Measurements from ENCODE around the gene UNG.
"Not testable (repeated sequence)": the region's sequence is repeated elsewhere in the genome, so short reads cannot be mapped to it uniquely, and the experiment has no call there.

Gene UNG

DNA sequence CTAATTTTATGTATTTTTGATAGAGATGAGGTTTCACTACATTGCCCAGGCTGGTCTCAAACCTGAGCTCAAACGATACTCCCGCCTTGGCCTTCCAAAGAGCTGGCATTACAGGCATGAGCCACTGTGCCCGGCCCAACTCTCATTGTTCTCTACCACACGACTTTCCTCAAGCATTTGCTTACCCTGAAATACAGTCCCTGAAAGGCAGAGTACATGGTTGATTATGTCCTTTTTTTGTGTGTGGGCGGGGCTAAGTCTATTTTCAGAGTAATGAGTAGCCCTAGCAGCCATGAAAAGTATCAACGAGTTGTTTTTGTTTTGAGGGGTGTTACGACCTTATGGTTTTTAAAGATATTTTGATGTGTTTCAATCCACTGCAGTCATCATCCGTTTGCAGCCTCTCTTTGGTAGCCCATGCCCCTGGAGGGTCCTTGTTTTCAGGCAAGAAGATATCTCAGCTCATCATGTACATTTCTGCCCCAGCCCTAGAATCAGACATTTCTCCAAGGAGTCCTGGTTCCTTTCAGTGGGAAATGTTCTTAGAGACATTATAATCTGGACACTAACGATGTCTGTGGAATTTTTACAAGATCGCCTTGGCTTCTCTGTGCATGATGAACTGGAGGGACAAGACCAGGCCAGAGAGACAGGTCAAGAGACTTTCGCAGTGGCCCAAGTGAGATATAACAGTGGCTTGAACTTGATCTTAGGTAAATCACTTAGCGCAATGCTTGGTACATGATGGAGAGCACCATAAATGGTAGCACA, 27.7 kb downstream of the UNG start:
- no peak for DNase-seq

DNA sequence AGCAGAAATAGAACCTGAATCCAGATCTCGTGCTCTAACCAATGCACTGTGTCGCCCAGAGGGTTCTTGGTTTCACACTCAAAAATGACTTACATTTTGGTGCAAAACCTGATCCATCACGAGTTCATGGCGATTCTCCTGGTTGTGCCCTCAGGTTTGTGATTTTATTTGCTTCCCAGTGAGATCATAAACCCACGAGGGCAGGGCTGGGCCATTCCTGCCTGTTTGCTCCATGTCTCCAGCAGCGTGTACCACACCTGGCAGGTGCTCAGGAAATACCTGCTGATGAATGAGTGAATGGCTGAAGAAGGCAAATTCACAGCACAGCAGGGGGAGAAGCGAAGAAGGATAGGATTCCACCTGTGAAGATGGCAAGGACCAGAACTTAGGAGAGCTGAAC, 28.4 kb downstream of the UNG start:
- DNase-seq = no peak

DNA sequence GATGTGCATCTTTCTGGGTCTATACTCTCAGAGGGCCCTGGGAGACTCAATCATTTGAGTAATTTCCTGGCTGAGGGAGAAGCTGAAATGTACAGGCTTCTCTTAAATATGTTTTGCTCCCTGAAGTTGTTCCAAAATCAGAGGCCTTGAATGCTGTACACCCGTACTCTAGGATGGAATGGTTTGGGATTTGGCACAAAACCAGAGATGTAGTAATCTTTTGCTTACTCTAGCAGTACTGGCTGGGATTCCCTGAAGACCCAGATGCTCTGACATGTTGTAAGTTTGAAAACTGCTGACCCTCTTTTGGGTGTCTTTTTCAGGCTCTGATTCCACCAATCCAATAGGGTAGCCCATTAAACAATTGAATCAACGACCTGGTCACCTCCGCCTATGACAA, 29.4 kb downstream of the UNG start:
- DNase-seq = no peak

DNA sequence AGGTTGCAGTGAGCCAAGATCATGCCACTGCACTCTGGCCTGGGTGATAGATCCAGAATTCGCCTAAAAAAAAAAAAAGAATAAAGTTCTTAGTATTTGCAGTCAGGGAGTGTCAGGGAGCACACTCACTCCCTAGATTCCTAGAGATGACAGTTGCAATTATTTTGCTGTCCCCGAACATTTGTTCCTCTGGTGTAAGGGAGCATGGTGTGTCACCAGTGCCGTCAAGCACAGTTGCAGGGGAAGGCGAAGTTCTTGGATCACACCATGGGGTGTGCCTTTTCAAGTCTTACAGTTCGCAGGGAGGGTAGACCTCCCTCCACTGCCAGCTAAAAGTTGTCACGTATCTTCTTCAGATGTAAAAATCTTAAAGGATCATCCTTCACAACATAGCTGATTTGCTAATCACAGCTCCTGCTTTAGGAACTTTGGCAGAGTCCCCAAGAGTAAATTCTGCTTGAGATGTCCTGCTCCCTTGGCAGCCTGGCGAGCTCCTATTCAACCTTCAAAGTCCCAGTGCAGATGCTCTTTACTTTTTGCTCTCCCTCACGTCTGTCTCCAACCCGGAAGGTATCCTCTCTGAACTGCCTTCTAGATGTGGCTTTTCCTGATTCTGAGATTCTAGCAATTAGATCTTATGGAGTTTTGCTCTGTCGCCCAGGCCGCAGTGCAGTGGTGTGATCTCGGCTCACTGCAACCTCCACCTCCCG, 30.3 kb downstream of the UNG start:
- no peak for DNase-seq

DNA sequence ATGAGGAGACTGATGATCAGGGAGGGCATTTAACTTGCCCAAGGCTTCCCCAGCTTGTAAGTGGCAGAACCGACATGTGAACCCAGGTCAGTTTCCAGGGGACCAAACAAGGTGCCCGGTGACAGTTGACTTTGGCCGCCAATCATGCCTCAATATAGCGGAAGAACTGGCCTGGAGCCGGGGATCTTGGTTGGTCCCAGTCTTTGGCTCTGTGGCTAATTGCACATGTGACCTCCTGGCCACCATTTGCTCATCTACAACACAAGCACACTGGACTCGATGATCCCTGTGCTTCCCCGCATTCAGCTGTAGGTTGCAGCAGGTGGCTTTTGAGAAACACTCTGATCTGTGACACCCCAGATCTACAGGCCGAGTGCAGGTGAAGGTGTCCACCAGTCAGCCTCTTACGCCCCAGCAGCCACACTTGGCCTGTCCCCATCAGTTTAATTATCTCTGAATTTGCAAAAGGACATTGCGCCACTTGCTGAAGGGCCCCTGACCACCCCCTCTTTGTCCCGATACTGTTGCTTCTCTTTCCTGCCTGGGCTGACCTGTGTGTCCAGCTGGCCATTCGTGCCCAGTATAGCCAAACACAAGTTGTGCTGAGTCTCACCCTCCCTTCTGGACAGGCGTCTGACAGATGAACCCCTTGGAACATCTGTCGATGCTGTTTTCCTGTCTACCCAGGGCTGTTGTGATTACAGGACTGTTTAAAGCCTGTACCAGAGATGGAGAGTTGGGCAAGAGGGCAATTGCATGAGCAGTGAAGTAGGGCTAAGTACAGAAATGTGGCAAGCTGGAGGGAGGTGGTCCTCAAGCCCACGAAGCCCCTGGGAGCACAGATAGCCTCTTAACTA, 33.1 kb downstream of the UNG start:
- DNase-seq = no peak

DNA sequence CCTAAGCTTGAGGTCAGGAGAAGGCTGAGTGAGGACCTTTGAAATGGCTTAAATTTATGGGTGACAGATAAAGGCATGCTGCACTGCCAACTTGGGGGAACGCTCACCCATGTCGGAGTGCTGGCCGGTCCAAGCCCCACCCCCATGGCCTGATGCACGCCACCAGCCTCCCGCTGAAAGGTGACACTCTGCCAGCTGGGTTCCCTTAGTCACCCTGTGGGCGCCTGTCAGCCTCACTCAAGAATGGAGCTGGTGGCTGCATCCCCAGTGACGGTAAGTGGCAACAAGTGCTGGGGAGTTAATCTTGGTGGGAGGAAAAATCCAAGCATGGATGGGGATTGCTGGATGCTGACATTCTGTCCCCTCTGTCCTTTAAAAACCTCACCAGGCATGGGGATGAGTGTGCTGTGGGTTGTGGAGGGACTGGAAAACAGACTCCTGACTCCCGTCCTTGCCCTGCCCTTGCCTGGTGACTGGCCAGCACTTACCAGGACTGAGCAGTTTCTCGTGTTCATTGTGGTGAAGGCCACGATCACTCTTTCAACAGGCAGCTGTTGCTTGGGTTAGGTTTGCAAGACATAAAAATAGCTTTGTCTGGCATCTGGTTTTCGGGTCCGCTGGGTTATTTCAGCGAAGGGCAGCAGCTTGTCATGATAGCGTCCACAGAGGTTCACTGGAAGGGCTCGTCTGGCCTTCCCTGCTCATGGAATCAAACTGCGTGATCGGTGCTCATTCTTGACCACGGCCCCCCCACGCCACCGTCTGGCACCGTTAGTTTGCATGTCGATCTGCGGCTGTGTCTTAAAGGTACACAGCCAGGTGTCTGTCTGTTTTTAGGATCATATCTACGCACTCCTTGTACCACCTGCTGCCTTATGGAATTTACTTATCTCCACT, 34.0 kb downstream of the UNG start:
- DNase-seq = no peak

DNA sequence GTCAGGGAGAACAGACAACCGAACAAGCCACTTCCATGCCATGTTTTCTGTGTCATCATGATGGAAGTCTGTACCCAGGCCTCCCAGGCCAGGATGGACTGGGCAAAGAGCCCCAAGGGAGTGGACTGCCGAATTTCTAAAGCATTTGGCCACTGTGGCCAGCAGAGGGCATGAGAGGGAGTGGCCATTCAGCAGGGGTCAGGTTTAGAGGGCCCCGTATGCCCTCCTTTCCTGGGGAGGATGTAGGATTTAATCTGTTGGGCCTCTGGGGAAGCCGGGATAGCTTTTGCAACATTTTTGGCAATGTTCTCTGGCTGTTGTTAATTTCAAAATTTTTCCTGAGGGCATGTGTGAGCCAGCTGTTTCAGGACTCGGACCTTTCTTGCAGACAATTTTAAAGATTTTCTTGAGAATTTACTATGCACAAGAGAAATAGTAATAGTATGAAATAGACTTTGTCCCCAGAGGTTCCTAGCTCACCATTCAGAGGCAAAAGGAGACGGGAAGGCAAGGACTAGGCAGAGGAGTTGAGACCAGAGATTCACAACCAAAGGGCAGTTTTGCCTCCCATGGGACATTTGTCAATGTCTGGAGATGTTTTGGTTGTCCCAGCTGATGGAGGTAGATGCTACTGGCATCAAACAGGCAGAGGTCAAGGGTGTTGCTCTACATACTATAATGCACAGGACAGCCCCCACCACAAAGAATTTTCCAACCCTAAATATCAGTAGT, 37.0 kb downstream of the UNG start:
- DNase-seq = no peak

DNA sequence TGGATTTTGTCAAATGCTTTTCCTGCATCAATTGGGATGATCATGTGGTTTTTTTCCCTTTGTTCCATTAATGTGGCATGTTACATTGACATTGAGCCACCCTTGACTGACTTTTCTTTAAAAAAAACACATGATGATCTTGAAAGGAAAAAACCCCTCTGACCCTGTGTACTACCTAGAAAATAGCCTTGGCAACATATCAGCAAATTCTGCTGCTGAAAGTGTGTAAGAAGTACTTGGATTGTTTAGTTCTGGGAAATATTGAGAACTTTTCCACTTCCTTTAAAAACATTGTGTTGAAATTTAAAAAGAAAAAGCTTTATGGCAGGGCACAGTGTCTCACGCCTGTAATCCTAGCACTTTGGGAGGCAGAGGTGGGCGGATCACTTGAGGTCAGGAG, 39.7 kb downstream of the UNG start:
- DNase-seq = no peak

DNA sequence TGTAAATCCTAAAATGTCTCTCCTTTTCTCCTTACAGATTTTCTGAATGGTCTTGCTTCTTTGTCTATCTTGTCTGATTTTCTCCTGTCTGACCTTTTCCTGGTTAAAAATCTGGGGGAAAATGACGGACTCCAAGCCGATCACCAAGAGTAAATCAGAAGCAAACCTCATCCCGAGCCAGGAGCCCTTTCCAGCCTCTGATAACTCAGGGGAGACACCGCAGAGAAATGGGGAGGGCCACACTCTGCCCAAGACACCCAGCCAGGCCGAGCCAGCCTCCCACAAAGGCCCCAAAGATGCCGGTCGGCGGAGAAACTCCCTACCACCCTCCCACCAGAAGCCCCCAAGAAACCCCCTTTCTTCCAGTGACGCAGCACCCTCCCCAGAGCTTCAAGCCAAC, 42.0 kb downstream of the UNG start:
- no peak for DNase-seq

DNA sequence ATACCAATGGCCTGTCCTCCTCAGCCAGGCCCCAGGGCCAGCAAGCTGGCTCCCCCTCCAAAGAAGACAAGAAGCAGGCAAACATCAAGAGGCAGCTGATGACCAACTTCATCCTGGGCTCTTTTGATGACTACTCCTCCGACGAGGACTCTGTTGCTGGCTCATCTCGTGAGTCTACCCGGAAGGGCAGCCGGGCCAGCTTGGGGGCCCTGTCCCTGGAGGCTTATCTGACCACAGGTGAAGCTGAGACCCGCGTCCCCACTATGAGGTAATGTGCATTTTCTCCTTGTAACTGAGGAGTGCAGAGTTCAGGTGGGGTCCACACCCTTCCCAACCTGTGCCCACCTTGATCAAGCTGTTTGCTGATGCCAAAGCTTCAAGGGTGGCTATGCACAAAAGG, 42.4 kb downstream of the UNG start:
- no peak for DNase-seq

DNA sequence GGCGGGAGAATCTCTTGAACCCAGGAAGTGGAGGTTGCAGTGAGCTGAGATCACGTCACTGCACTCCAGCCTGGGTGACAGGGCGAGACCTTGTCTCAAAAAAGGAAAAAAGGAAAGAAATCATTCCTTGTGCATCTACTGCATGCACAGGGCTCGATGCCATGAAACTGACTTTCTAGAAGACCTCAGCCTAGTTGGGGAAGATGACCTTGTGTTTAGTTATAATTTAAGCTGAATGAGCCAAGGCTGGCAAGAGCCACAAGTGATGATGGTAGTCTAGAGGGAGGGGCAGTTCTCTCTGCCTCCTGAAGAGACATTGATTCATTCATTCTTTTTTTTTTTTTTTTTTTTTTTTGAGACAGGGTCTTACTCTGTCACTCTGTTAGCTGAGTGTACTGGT, 43.2 kb downstream of the UNG start:
- DNase-seq = no peak

DNA sequence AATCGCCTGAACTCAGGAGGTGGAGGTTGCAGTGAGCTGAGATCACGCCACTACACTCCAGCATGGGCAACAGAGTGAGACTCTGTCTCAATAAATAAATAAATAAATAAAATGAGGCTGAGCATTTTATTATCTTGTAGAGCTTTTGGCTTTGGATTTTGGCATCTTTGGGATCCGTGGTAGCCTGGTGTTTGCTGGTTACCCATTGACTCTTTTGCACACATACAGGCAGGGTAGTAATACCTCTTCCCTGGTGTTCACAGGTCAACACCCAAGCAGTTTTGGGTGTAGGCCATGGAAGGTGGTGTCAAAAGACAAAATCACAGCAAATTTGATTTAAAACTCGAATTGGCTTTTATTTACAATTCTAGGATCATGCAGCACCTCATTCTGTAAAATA, 46.8 kb downstream of the UNG start:
- no peak for DNase-seq

DNA sequence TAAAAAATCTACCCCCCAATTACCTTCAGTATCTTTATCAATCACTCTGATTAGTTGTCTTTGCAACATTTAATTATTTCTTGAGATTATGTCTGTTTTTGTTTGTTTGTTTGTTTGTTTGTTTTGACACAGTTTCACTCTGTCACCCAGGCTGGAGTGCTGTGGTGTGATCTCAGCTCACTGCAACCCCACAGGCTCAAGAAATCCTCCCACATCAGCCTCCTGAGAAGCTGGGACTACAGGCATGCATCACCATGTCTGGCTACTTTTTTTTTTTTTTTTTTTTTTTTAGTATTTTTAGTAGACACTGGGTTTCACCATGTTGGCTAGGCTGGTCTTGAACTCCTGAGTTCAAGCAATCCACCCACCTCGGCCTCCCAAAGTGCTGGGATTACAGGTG, 49.7 kb downstream of the UNG start:
- DNase-seq = not testable (repeated sequence)

DNA sequence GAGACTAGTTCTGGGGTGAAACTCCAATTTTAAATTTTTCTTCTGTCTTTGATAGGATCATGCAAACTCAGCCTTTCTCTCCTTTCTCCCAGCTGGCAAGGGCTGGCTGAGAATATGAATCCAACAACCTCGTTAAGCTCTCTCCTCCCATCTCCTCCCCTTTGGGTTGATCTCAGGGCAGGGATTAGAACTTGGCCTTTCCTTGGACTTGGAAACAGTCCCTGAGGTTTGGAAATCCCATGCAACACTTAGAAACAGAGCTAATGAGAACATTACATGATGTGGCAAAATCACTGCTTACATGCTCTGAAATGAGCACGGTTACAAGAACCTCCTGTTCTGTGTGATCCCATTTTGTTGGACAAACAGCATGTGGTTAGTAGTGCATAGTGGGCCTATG, 50.6 kb downstream of the UNG start:
- DNase-seq = no peak

DNA sequence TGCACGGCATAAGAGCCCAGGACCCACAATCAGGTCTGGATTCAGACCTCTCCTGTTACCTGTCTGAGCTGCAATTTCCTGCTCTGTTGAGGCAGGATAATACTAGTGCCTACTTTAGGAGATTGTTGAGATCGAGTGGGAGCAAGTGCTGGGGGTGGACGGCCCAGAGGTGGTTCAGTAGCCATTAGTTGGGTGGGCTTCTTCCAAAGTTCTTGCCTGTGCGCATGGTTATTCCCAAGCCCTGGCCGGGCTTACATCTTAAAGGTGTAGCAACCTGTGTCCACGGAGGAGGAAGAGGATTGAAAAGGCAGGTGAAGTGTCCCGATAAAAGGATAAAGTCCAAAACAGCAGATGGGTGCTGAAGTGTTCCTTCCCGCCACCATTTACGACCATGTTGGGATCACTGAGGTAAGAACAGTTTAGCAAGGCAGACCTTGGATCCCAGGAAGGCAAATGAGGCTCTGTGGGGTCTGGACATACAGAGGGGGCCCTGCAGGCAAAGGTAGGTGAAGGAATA, 52.8 kb downstream of the UNG start:
- no peak for DNase-seq

DNA sequence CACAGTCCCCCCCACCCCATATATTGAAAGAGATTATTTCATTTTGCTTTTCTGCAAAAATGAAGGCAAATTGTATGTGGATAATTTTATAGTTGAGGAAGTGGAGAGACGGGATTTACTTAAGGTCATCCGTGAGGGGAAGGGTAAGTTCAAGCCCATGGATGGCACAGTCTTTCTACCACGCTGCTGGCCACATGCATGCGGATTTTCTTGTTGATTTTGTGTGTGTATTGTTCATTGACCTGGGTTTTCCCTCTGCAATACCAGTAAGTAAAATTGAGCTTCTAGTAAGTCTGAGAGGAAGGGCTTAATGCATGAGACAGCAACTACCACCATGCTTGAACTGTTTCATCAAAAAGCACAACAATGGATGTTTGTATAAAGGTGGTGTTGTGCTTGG, 54.1 kb downstream of the UNG start:
- no peak for DNase-seq

DNA sequence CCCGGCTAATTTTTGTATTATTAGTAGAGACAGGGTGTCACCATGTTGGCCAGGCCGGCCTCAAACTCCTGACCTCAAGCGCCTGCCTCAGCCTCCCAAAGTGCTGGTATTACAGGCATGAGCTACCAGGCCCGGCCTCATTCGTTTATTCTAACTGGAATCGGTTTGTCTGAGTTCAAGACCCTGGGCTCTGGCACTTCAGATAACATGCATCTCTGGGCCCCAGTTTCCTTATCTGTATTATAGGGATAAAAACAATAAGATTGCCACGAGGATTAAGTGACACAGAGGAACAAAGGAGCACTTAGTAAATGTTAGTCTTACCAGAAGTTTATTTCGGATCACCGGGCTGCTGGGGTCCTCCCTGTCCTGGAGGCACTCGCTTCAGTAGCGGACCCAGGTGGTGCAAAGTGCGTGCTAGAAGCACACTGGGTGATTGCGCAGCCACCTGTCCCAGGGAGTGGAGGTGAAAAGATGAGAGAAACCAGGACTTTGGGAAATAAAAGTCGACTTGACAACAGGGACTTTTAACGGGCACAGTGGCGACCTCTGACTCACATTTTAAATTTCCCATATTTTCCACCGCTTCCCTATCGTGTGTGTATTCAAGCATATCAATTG, 56.5 kb downstream of the UNG start:
- DNase-seq = no peak

DNA sequence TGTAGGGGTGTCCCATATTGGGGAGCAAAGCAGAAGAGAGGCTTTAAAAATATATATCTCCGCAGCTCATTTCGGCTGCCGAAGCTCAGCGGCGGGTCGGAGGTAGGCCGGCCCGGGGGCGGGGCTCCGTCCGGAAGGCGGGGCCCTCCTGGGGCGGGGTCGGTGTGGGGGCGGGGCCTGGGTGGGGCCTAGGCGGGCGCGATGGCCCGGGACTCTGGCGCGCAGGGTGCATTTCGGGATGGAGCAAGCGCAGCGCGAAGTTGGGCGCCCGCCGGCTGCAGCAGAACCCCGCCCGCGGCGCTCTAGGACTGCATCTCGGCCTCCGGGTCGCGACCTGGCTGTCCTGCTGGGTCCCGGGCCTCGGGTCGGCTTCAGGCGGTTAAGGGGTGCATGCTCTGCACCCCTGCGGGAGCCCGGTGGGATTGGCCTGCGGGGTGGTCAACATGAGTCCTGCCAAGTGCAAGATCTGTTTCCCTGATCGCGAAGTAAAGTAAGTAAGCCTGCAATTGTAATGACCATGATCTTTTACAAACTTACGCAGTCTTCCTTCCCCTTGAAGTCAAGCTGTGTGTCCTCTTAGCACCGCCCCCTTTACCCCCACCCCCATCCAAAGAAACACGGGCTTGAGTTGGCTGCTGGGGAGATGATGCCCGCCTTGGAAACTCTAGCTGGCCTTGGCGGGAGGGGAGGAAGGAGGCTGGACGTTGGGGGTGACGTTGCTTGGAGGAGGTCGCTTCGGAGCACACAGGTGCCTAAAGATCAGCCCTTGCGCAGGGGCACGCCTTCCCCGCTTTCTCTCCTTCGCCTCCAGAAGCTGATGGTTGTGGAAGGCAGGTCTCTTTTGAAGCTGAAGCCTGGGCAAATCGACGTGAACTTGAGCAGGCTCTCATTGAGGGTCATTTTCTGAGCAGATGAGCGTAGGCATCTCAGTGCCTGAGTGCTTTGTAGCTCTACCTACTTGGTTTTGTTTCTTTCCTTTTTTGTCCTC, 57.3 kb downstream of the UNG start:
- peak; percentile 58 for DNase-seq

DNA sequence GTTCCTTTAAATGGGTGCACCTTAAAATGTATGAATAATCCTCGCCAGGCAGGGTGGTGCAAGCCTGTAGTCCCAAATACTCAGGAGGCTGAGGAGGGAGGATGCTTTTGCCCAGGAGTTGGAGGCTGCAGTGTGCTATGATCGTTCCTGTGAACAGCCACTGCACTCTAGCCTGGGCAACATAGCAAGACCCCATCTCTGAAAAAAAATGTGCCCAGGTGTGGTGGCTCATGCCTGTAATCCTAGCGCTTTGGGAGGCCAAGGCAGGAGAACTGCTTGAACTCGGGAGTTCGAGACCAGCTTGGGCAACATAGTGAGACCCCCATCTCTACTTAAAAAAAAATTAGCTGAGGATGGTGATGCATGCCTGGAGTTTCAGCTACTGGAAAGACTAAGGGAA, 58.6 kb downstream of the UNG start:
- DNase-seq = no peak

DNA sequence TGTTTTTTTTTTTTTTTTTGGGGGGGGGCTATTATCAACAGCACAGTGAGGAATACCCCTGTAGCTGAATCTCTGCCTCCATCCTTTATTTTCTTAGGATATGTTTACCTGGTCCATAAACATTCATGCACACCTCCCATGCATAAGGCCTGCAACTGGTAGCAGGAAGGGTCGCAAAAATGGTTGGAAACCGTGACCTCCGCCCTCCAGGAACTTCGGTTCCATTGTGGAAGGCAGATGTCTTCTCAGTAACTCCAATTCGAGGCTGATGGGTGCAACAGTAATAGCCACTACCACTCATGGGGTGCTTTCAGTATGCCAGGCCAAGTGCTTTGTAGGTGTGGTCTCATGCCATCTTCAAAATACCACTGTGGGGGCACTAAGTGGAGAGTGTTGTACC, 59.2 kb downstream of the UNG start:
- no peak for DNase-seq
